Spleen (tissue), 7 donors: ENCODE data around the gene CCKAR.

ENCODE experiments used
- POLR2A ChIP-seq, 3 donors: fragments of 450-650 bp; IDR thresholded peaks; one replicate each; pipeline ENCODE4 v1.5.1; 2017; ENCODE audit warnings: antibody characterized with exemption in 3 of 3, mild to moderate bottlenecking in 1 of 3
- TF ChIP-seq, protein P1 (sequence below), 11 experiments: fragments of 200-600 bp in 7 of 11; fragments of 450-650 bp in 4 of 11; sonication (generic) in 4 of 11; IDR thresholded peaks in 8 of 11; conservative IDR thresholded peaks in 3 of 11; 1 replicate in 7 of 11; 2 replicates in 4 of 11; pipeline versions ENCODE4 v1.4.0 to v1.8.0; 2016 to 2021; ENCODE audit warnings: antibody characterized with exemption in 11 of 11, inconsistent platforms in 4 of 11, mild to moderate bottlenecking in 1 of 11
- donor health status: DM: no; HTN: no; CAD: no; lungs with moderate emphysema.
- donor health status: DM: no; HTN: no; CAD: no.
- donor health status: DM: no; HTN: no; CAD: no.

DNA sequence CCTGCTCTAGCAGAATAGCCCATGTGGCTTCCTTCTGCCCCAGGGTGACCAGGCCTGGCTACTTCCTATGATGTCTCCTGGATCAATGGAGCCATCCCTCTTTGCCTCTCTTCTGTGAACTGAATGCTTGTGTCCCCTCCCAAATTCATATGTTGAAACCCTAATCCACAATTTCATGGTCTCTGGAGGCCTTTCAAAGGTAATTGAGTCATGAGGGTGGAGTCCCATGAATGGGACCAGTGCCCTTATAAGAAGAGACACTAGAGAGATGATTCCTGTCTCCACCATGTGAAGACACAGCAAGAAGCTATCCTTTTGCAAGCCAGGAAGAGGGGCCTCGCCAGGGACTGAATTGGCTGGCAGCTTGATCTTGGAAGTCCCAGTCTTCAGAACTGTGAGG lies 18.4 kb downstream of the CCKAR start:
- TF ChIP-seq, protein P1, sequence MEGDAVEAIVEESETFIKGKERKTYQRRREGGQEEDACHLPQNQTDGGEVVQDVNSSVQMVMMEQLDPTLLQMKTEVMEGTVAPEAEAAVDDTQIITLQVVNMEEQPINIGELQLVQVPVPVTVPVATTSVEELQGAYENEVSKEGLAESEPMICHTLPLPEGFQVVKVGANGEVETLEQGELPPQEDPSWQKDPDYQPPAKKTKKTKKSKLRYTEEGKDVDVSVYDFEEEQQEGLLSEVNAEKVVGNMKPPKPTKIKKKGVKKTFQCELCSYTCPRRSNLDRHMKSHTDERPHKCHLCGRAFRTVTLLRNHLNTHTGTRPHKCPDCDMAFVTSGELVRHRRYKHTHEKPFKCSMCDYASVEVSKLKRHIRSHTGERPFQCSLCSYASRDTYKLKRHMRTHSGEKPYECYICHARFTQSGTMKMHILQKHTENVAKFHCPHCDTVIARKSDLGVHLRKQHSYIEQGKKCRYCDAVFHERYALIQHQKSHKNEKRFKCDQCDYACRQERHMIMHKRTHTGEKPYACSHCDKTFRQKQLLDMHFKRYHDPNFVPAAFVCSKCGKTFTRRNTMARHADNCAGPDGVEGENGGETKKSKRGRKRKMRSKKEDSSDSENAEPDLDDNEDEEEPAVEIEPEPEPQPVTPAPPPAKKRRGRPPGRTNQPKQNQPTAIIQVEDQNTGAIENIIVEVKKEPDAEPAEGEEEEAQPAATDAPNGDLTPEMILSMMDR (IDR thresholded peaks at IDR 0.05 in 8 of 11, conservative IDR thresholded peaks at IDR 0.05 in 3 of 11), result no peak
- TF ChIP-seq POLR2A (IDR thresholded peaks at IDR 0.05), result no peak
